HAP-1 (cell line): ENCODE data around the gene ZYG11A.
A peak's percentile ranks its signal among the peaks of the same experiment; 100 is the strongest.

Source experiments
- DNase-seq, 2 experiments: peaks; one replicate each; pipeline ENCODE4 v3.0.0-alpha.2; 2016 to 2020; ENCODE audit warnings: low spot score in 2 of 2
- H3K27me3 ChIP-seq: fragments of 250-450 bp; sonication (Bioruptor Pico); 2 replicates; pipeline ENCODE4 v1.5.1; 2020; ENCODE audit warnings: low read depth, mild to moderate bottlenecking, moderate library complexity
- H3K36me3 ChIP-seq: fragments of 250-450 bp; sonication (Bioruptor Pico); replicated peaks from 2 replicates; pipeline ENCODE4 v1.5.1; 2020; ENCODE audit warnings: mild to moderate bottlenecking
- H3K4me1 ChIP-seq: fragments of 250-450 bp; sonication (Bioruptor Pico); 2 replicates; pipeline ENCODE4 v1.5.1; 2020; ENCODE audit warnings: mild to moderate bottlenecking
- H3K4me3 ChIP-seq: fragments of 250-450 bp; sonication (Bioruptor Pico); 2 replicates; pipeline ENCODE4 v1.5.1; 2020; ENCODE audit warnings: mild to moderate bottlenecking, moderate library complexity
- H3K9me3 ChIP-seq: fragments of 250-450 bp; sonication (Bioruptor Pico); 2 replicates; pipeline ENCODE4 v1.5.1; 2020; ENCODE audit warnings: mild to moderate bottlenecking, moderate library complexity
- in situ Hi-C: fragments of 300-500 bp; cut with MboI; formaldehyde crosslinking; loops from 3 replicates; pipeline ENCODE4 v1.14.3; 2020; ENCODE audit warnings: low sequenced_read_pairs, inconsistent platforms, mixed read lengths

Gene ZYG11A

GRCh38 chr1:52916241-52916975 lies 73.8 kb downstream of the ZYG11A start:
- Histone ChIP-seq H3K27me3 (no peaks in the 10 kb centered on the region), H3K4me1 (no peaks in the 10 kb centered on the region), H3K4me3 (no peak overlapping the region), H3K9me3 (no peaks in the 10 kb centered on the region), H3K36me3 (no peaks in the 10 kb centered on the region)
- DNase-seq = no peak
- in situ Hi-C loops = loop anchor here (25.0 kb wide), 1 partner anchor 271 kb away; the partner anchor contains the start of gene CPT2

- H3K36me3 ChIP-seq = no peaks in the 10 kb centered on the region
- H3K4me3 ChIP-seq = no peak overlapping the region
- H3K27me3 ChIP-seq = no peaks in the 10 kb centered on the region
- DNase-seq = no peak
- in situ Hi-C loops = loop anchor here (25.0 kb wide), 1 partner anchor 270 kb away; the partner anchor contains the start of gene CPT2
- H3K9me3 ChIP-seq = no peaks in the 10 kb centered on the region
- H3K4me1 ChIP-seq = no peaks in the 10 kb centered on the region
Measured at GRCh38 chr1:52917156-52917555, 74.6 kb downstream of the ZYG11A start.

- Histone ChIP-seq H3K9me3 (no peaks in the 10 kb centered on the region), H3K4me3 (no peak overlapping the region), H3K4me1 (no peaks in the 10 kb centered on the region), H3K36me3 (no peaks in the 10 kb centered on the region), H3K27me3 (no peaks in the 10 kb centered on the region)
- in situ Hi-C loops = loop anchor here (25.0 kb wide), 1 partner anchor 270 kb away; the partner anchor contains the start of gene CPT2
- no peak for DNase-seq
Measured at GRCh38 chr1:52917581-52917980, 75.0 kb downstream of the ZYG11A start.

GRCh38 chr1:52918201-52918600 lies 75.6 kb downstream of the ZYG11A start:
- Histone ChIP-seq H3K27me3 (no peaks in the 10 kb centered on the region), H3K4me3 (no peak overlapping the region), H3K9me3 (no peaks in the 10 kb centered on the region), H3K4me1 (no peaks in the 10 kb centered on the region), H3K36me3 (no peaks in the 10 kb centered on the region)
- DNase-seq = no peak
- in situ Hi-C loops = loop anchor here (25.0 kb wide), 1 partner anchor 269 kb away; the partner anchor contains the start of gene CPT2

- Histone ChIP-seq H3K4me1 (no peaks in the 10 kb centered on the region), H3K4me3 (no peak overlapping the region), H3K36me3 (no peaks in the 10 kb centered on the region), H3K27me3 (no peaks in the 10 kb centered on the region), H3K9me3 (no peaks in the 10 kb centered on the region)
- in situ Hi-C loops = loop anchor here (25.0 kb wide), 1 partner anchor 268 kb away; the partner anchor contains the start of gene CPT2
- DNase-seq = no peak
Measured at GRCh38 chr1:52919051-52919722, 76.6 kb downstream of the ZYG11A start.

- Histone ChIP-seq H3K27me3 (no peaks in the 10 kb centered on the region), H3K4me1 (no peaks in the 10 kb centered on the region), H3K36me3 (no peaks in the 10 kb centered on the region), H3K4me3 (no peak overlapping the region), H3K9me3 (no peaks in the 10 kb centered on the region)
- in situ Hi-C loops = loop anchor here (25.0 kb wide), 1 partner anchor 267 kb away; the partner anchor contains the start of gene CPT2
- no peak for DNase-seq
Measured at GRCh38 chr1:52919723-52920483, 77.3 kb downstream of the ZYG11A start.

GRCh38 chr1:52920791-52921291 lies 78.3 kb downstream of the ZYG11A start:
- Histone ChIP-seq H3K4me1 (0 out of 2 replicates have a peak, but pooled peaks cover under 1% of the 10 kb centered on the region), H3K9me3 (no peaks in the 10 kb centered on the region), H3K4me3 (no peak overlapping the region), H3K36me3 (no peaks in the 10 kb centered on the region), H3K27me3 (no peaks in the 10 kb centered on the region)
- in situ Hi-C loops = loop anchor here (25.0 kb wide), 1 partner anchor 266 kb away; the partner anchor contains the start of gene CPT2
- DNase-seq = no peak

GRCh38 chr1:52925571-52926005 lies 83.0 kb downstream of the ZYG11A start:
- H3K36me3 ChIP-seq = no peaks in the 10 kb centered on the region
- no peak for DNase-seq
- in situ Hi-C loops = no loop called here
- no peaks in the 10 kb centered on the region for H3K9me3 ChIP-seq
- no peaks in the 10 kb centered on the region for H3K27me3 ChIP-seq
- H3K4me1 ChIP-seq = peaks cover 8% of the 10 kb centered on the region
- no peak overlapping the region for H3K4me3 ChIP-seq

GRCh38 chr1:52926864-52927211 lies 84.3 kb downstream of the ZYG11A start:
- Histone ChIP-seq H3K36me3 (no peaks in the 10 kb centered on the region), H3K4me3 (peak overlapping the region; percentile 48), H3K4me1 (peaks cover 8% of the 10 kb centered on the region), H3K9me3 (no peaks in the 10 kb centered on the region), H3K27me3 (no peaks in the 10 kb centered on the region)
- in situ Hi-C loops = no loop called here
- no peak for DNase-seq

- peak; percentile 57 to 86 for DNase-seq
- Histone ChIP-seq H3K4me1 (peaks cover 8% of the 10 kb centered on the region), H3K27me3 (no peaks in the 10 kb centered on the region), H3K36me3 (no peaks in the 10 kb centered on the region), H3K9me3 (no peaks in the 10 kb centered on the region), H3K4me3 (peak within 1 kb of the TSS; percentile 48)
- in situ Hi-C loops = no loop called here
Measured at GRCh38 chr1:52927212-52928014, 84.9 kb downstream of the ZYG11A start, which contains the start of gene SCP2. SCP2 (plus strand) TSS chr1:52927276; CDS start chr1:52927397, 121 bp downstream.

GRCh38 chr1:52928015-52928404 lies 85.5 kb downstream of the ZYG11A start:
- H3K36me3 ChIP-seq = no peaks in the 10 kb centered on the region
- peaks cover 8% of the 10 kb centered on the region for H3K4me1 ChIP-seq
- no peak for DNase-seq
- in situ Hi-C loops = no loop called here
- H3K9me3 ChIP-seq = no peaks in the 10 kb centered on the region
- no peaks in the 10 kb centered on the region for H3K27me3 ChIP-seq
- peak overlapping the region; percentile 48 for H3K4me3 ChIP-seq

GRCh38 chr1:52929019-52929418 lies 86.5 kb downstream of the ZYG11A start:
- no peak overlapping the region for H3K4me3 ChIP-seq
- H3K36me3 ChIP-seq = no peaks in the 10 kb centered on the region
- in situ Hi-C loops = no loop called here

More at GRCh38 chr1:52929019-52929418, 86.5 kb downstream of the ZYG11A start:
- Histone ChIP-seq H3K4me1 (peaks cover 8% of the 10 kb centered on the region), H3K27me3 (no peaks in the 10 kb centered on the region), H3K9me3 (no peaks in the 10 kb centered on the region)
- DNase-seq = no peak
